Limb (tissue), 2 donors: ENCODE measurements around the gene RMDN2.

Experiments used
- DNase-seq, 2 donors: peaks; one replicate each; pipeline ENCODE4 v3.0.0-alpha.2; 2016; ENCODE audit errors: extremely low spot score in 2 of 2

The RMDN2 gene

DNA sequence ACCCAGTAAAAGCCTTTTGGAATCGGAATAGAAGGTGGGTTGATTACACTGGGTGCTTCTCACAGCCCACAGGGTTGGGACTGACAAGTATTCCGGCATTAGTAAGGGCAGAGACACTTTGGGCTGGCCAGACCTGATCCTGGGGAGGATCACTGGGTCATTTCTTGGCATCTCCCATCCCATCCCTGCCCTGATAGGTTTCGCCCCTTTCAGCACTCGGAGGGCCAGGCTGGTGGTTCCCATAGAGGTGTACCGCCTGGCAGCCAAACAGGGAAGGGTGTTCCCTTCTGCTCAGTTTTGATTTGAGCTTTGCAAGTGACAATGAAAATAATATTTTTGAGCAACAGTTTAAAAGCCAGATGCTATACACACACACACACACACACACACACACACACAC lies 113.6 kb downstream of the RMDN2 start:
- DNase-seq: no peak

DNA sequence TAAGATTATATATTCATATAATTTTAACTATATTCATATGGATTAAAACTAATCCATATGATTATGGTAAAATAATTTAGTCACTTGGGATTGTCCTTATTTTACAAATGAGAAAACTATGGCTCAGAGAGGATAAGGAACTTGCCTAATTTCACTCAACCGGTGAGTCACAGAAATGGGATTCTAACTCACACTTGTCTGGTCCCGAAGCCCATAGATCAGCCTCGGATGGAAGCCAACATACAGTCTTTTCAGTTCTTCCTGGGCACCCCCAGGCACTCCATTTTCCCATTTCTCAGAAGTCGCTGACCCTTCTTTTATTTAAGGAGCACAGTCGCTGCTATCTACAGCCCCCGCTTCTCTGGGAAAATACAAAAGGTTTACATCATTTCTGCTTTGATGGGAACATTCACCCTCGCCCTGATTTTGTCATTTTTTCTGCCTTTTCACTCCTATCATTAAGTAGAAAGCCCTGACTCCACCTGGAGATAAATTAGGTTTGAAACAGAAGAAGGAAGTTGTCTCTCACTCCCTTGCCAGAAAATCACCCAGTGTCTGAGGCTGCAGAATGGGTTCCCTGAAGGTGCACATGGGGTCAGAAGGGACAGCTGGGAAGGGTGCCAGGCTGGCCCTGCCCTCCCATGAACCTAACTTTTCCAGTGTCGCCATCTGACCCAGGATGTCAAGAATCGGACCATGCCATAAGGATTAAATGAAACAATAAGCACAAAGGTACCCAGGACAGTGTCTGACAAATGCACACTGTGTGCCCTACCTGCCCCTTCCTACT lies 114.2 kb downstream of the RMDN2 start:
- no peak for DNase-seq

DNA sequence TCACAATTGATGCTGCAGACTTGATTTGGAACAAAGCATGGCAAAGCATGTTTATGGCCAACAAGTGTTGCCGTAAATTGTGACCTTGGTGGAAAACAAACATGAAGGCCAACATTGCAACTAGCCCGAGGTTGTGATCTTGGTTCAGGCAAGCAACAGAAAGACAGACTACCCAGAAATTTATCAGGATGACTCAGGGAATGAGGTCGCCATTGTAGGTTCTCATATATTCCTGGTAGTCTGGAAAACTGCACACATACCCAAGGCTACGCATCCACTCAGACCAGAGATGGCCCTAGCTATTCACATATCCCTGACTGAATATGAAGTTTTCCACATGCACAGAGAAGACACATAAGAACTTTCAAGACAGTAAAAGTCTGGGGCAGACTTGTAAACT lies 120.7 kb downstream of the RMDN2 start:
- no peak for DNase-seq

GRCh38 chr2:38056216-38056615 lies 131.1 kb downstream of the RMDN2 start:
- no peak for DNase-seq

- no peak for DNase-seq
These were observed 132.7 kb downstream of the RMDN2 start for GRCh38 chr2:38057651-38058410.

- no peak for DNase-seq
These were observed 135.3 kb downstream of the RMDN2 start for GRCh38 chr2:38060236-38061018.

- no peak for DNase-seq
These were observed 139.9 kb downstream of the RMDN2 start for GRCh38 chr2:38064801-38065501.

GRCh38 chr2:38065502-38066135 lies 140.5 kb downstream of the RMDN2 start:
- DNase-seq: no peak

DNA sequence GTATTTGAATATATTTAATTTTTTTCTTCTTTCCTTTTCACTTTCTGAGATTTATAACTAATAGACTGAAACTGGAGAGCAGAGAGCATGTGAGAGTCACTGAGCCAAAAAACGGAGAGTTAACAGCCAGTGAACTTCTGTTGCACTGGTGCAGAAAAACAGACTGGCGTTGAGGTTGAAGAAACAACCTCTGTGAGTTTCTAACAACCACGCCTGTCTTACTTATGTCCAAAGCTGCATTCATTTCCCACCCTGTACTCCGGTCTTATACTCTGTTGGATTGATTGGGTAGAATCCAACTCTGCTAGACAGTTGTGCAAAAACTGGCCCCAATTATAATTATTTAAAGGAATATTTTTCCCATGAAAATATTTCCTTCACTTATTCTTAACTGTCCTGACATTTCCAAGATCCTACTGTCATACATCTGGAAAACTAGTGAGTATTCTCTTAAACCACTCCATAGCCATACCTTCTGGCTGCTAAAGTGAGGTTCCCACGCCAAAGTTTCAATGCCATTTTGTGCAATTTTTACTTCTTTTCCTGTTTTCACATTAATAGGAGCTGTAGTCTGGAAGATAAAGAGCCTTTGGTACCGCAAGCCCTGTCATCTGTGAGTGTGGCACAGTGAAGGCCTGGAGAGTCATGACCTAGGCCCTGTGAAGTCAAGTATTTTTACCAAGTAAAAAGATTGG lies 141.5 kb downstream of the RMDN2 start:
- peak in 1 of 2 donors; percentile 64 for DNase-seq
